ENCODE data around the gene TRPV6.

TRPV6 gene

DNA sequence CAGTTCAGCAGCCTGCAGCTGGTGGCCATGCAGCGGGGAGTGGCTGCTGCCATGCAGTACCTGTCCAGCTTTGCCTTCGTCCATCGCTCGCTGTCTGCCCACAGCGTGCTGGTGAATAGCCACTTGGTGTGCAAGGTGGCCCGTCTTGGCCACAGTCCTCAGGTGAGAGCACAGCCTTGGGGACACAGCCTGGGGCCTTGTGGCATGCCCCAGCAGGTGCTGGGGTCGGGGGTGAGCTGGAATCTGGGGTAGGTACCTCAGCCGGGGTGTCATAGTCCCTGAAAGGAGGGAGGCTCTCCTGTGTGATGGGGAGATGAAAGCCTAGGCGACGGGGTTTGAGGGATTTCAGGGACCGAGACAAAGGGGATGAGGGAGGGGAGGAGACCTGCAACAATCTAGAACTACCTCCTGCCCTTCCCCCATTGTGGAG lies 16.5 kb downstream of the TRPV6 start:
- DNase-seq (ENCODE audit: low read depth, low spot score): no peak

DNA sequence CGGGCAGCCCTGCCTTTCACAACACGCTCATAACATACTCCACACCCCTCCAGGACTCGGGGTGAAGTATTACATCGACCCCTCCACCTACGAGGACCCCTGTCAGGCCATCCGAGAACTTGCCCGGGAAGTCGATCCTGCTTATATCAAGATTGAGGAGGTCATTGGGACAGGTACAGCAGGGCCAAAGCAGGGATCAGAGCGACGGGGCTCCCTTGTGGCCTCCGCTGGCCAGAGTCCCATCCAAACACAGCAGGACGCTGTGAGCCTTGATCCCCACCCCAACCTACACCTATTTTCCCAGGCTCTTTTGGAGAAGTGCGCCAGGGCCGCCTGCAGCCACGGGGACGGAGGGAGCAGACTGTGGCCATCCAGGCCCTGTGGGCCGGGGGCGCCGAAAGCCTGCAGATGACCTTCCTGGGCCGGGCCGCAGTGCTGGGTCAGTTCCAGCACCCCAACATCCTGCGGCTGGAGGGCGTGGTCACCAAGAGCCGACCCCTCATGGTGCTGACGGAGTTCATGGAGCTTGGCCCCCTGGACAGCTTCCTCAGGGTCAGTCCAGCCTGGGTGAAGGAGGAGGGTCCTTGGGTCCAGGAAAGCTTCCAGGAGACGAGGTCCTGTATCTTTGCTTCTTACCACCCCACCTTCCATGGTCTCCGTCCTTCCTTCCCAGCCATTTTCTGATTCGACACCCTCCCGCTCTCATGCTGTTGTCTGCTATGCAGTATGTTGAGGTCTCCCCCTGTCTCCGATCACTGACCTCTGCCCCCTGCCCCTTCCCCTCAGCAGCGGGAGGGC lies 17.2 kb downstream of the TRPV6 start:
- DNase-seq (ENCODE audit: low read depth, low spot score): no peak

DNA sequence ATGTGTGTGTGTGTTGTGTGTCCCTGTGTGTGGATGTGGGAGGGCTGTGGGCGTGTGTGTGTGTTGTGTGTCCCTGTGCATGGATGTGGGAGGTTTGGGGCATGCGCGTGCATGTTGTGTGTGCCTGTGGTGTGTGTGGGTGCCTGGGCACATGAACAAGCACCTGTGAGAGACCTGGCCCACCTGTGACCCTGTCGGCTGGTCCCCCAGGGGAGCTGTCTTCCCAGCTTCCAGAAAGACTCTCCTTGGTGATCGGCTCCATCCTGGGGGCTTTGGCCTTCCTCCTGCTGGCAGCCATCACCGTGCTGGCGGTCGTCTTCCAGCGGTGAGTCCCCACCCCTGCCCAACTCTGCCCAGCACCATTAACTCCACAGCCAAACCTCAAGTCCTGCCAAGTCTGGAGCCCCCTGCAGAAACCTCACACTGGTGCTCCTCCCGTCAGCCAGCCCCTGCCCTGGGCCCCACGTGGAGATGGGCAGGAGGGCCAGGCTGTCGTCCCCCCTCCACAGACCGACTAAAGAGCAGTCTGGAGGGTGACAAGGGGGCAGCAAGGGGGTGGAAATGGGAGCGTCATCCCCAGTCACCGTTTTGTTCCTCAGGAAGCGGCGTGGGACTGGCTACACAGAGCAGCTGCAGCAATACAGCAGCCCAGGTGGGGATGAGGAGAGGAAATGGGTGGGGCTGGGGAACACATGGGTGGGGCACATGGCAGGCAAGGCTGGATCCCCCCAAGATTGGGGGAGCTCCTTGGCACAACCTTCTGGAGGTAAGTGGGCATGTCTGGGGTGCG lies 18.0 kb downstream of the TRPV6 start:
- no peak for DNase-seq (ENCODE audit: low read depth, low spot score)

DNA sequence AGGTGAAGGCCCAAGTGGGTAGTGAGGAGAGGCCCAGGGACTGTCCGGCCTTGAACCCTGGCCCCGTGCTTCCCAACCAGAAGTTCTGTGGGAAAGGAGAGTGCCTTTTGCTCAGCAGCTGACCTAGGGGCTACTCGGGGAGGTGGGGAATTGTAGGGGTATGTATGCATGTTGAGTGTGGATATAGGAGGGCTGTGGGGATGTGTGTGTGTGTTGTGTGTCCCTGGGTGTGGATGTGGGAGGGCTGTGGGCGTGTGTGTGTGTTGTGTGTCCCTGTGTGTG lies 18.5 kb downstream of the TRPV6 start:
- no peak for DNase-seq (ENCODE audit: low read depth, low spot score)

DNA sequence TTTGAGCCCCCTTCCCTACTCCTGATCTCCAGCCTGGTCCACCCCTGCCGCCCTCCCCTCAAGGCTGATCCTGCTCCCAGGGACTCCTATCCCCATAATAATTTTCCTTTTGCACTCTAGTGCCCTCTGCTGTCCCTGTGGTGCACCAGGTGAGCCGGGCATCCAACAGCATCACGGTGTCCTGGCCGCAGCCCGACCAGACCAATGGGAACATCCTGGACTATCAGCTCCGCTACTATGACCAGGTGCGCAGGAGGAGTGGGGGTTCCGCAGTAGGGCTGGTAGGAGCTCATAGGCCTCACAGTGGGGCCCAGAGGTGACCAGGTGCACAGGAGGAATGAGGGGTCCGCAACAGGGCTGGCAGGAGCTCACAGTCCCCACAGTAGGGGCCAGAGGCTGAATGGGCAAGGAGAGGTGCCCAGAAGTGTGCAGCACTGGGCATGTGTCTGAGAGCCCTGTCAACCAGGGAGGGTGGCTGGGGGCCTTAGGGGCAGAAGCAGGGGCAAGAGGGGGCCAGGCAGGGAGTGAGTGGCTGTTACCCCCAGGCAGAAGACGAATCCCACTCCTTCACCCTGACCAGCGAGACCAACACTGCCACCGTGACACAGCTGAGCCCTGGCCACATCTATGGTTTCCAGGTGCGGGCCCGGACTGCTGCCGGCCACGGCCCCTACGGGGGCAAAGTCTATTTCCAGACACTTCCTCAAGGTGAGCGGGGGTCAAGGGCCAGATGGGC lies 19.0 kb downstream of the TRPV6 start:
- no peak for DNase-seq (ENCODE audit: low read depth, low spot score)

DNA sequence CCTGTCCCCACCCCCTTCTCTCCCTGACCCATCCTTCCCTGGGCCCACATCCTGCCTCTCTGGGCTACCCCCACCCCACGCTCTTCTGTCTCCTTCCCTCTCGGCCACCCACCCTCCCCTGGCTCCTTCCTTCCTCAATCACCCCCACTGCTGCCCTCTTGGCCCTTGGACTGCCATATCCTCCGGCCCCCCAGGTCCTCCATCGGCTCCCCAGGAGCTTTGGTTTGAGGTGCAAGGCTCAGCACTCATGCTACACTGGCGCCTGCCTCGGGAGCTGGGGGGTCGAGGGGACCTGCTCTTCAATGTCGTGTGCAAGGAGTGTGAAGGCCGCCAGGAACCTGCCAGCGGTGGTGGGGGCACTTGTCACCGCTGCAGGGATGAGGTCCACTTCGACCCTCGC lies 19.8 kb downstream of the TRPV6 start:
- no peak for DNase-seq (ENCODE audit: low read depth, low spot score)

DNA sequence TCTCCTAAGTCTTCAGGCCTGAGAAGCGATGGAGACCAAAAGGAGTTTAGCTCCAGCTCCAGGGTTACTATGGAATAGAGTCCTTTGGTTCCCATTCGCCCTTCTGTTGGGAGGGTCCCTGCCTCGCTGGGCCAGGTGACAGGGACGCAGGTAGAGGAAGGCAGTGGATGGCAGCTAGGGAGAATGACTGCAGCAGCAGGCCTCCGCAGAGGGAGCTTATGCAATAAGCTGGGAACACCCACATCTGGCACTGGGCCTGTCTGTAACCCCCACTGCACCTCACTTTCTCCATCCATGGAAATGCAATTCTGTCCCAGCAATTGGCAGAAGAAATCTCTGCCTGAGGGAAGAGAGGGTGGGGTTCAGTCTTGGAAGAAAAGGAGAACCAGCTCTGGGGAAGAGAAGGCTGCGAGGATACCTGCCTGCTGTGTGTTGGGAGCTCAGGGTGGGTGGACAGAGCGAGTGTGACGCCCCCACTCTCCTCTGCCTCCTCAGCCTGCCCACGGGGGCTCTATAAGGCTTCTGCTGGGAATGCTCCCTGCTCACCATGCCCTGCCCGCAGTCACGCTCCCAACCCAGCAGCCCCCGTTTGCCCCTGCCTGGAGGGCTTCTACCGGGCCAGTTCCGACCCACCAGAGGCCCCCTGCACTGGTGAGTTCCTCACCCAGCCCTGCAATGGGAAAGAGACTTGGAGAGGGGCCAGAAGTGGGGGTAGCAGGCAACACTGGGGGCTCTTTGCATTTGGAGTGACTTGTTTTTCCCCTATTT lies 20.4 kb downstream of the TRPV6 start:
- no peak for DNase-seq (ENCODE audit: low read depth, low spot score)

DNA sequence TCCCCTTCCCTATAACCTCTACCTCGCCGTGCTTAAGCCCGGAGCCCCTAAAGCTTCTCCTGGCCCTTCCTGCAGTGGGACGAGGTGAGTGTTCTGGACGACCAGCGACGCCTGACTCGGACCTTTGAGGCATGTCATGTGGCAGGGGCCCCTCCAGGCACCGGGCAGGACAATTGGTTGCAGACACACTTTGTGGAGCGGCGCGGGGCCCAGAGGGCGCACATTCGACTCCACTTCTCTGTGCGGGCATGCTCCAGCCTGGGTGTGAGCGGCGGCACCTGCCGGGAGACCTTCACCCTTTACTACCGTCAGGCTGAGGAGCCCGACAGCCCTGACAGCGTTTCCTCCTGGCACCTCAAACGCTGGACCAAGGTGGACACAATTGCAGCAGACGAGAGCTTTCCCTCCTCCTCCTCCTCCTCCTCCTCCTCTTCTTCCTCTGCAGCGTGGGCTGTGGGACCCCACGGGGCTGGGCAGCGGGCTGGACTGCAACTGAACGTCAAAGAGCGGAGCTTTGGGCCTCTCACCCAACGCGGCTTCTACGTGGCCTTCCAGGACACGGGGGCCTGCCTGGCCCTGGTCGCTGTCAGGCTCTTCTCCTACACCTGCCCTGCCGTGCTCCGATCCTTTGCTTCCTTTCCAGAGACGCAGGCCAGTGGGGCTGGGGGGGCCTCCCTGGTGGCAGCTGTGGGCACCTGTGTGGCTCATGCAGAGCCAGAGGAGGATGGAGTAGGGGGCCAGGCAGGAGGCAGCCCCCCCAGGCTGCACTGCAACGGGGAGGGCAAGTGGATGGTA lies 21.5 kb downstream of the TRPV6 start:
- no peak for DNase-seq (ENCODE audit: low read depth, low spot score)

DNA sequence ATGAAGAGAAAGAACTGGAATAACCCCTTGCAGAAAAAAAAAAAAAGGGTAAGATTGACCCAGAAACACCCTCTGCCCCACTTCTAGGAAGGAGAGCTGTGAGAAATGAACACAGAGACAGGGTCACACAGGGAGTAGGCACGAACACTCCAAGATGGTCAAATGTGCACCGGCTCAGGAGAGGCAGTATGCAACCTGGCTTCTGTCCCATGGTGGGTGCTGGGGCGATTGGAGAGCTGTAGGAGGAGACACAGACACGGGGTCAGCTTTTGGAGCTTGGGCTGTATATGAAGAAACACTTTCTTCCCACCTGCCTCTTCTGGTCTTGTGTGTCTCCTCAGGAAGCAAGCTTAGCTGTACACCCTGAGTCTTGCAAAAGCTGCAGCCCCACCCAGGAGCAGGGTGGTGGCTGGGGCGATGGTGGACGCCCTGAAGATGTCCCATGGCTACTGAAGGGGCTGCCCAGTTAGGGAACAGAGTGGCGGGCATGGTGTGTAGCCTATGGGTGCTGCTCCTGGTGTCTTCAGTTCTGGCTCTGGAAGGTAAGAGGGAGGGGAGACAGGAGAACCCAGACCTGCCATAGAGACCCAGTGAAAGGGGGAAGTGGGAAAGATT lies 22.7 kb downstream of the TRPV6 start:
- DNase-seq (ENCODE audit: low read depth, low spot score): no peak

DNA sequence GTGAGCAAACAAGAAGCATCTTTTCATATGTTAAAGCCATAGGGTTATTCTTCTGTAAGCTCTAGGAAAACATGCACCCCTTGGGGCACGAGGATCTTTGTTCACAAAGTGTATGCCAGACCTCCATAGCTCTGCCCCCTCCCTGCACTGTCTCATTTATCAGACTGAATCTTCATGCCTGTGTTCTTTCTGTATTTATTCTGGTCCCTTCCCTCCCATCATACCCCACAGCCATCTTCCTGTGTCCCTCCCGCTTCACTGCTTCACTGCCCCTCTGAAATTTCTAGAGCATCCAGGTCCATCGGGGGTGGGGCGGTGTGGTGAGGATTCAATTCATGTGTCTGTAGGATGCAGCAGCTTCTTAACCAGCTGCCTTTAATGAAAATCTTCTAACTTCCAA lies 23.2 kb downstream of the TRPV6 start:
- no peak for DNase-seq (ENCODE audit: low read depth, low spot score)

DNA sequence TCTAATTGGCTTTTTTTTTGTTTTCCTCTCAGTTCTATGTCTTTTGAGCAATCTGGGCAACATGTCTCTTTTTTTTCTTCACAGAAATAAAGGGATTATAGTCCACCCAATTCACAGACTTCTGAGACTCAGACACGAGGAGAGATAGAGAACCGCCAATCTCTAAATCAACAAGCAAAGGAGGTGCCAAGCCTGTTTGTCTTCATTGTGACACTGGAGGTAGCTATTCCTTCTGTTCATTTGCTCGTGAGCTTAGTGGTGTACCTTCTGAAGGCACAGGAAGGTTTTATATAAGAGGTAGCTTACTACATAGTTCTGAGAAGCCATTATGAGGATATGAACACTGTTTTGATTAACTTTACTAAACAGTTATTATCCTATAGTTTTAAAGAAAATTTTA lies 24.6 kb downstream of the TRPV6 start:
- DNase-seq (ENCODE audit: low read depth, low spot score): no peak

DNA sequence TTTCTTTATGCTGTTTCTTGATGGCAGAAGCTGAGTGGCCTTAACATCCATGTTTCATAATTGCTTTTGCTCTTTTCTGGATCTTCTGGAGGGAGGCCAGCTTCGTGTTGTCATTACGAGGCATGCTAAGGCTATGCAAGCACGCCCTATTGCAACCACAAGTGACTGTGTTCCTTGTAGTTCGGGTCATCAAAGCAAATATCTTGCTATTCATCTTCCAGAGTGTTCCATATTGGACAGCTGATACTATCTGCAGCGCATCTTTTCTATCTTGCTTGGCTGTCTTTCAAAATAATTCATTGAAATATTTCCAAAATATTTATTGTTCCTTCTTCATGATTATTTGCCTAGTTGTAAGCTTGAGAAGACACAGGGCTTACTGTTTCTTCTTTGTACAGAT lies 25.7 kb downstream of the TRPV6 start:
- DNase-seq (ENCODE audit: low read depth, low spot score): no peak

DNA sequence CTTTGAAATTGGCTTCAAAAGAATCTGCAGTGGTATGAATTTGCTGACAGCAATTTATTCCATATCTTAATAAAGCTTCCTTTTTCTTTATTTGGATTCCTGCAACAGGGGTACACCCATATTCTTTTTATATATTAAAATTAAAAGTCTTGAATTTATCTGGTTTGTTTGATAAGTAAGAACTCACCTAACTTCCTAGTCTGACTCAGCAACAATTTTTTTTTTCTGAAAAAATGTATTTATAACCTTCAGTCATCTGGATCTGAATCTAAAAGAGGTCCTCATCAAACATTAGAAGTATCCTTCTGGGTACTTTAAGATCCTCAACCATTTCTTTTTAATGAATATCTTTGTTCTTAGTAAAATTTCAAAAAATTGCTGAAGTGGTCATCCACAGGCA lies 26.1 kb downstream of the TRPV6 start:
- no peak for DNase-seq (ENCODE audit: low read depth, low spot score)

DNA sequence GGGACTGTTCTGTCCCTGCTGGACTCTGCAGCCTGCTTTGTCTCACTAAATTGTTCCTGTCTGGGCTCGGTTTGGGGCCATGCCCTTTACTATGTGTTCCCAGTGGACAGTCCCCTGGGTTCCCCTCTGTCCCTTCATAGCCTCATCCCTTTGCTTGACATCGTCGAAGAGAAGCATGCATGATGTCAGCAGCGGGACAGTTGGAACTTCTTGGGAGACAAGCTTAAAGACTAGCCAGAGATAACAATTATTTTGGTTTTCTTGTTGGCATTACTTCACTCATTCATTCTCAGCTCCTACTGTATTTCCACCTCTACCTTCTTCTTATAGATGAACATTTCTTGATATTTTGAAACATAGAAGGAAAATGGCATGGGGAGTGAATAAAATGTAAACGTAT lies 27.9 kb downstream of the TRPV6 start:
- DNase-seq (ENCODE audit: low read depth, low spot score): no peak

DNA sequence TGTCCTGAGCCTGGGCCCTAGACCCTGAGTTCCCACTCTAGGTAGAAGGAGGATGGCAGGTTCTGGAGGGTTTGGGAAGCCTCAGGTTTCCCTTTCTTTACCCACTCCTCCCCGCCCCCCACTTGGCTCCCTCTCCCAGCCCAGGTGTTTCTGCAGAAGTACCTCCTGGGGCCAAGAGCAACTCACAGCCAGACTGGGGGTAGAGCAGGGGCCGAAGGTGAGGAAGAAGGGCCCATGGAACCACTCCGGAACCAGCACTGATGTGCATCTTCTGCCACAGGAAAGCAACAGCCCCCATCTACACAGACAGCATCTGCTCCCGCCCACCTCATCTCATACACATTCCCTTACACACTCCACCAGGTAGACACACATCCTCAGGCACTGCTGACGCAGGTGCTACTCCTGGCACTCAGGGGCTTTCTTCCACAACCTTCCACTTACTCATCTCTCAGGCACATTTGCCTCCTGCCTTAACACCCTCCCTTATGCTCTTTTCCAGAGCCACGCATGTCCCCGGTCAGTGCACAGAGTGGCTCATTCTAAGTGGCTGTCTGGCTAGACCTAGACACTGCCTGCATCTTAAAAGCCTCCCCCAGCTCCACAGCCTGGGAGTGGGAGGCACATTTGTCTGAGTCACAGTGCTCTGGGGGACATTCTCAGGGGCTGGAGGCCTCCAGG lies 28.8 kb downstream of the TRPV6 start:
- DNase-seq (ENCODE audit: low read depth, low spot score): no peak

DNA sequence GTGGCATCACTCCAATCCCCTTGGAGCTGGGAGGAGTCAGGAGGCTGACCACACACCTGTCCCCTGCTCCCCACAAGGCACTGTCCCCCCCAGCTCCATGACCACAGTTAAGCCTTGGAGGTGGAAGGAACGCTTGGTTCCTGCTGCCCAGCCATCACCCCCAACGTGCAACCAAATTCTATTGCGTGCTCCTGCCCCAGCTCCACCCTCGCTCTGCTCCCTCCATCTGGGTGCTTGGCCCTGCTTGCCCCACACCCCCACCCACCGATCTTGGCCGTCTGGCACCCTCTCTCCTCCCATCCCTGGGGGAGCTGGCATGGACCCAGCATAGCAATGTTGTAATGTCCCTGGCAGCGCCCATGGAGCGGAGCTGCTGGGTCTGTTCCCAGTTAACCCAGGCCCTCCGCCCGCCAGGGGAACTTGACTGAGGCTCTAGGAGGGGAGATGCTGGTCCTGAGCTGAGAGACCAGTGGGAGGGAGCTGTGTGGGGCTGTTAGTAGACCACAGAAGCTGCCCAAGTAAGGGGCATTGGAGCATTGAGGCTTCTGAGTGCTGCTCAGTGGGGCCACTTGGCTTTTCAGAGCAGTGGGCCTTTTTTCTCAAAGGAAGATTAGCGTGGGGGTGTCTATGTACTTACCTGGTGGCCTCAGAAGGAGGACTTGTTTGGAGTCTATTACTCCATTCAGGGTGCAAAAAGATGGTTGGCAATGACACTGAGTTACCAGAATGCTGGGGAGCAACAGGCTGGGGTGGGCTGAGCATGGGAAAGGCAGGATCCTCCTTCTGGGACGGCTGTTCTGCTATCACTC lies 29.6 kb downstream of the TRPV6 start:
- no peak for DNase-seq (ENCODE audit: low read depth, low spot score)

DNA sequence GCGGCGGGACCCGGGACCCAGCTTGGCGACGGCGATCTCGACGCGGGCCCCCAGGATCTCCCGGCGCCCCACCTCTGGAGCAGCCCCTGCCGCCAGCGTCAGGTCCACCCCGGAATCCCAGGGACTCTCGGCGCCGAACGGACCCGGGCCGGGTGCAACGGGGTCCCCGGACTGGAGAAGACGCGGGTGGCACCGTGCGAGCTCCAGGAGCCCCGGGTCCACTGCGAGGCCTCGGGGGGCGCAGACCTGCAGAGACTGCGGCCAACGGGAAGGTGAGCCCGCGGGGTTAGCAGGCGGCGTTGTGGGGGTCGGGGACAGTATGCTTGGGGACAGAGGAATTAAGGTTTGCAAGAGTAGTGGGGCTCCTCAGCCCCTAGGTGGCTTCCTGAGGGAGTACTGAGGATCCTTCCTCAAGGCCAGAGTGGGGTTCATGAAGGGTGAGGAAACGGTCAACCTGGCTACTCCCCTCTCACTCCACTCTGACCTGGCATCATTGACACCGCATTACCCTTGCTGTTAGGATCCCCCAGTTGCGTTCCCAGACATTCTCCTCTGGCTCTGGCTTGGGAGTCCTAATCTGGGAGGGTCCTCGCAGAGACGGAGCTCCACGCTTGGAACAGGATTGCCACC lies 30.3 kb downstream of the TRPV6 start:
- DNase-seq (ENCODE audit: low read depth, low spot score): no peak

DNA sequence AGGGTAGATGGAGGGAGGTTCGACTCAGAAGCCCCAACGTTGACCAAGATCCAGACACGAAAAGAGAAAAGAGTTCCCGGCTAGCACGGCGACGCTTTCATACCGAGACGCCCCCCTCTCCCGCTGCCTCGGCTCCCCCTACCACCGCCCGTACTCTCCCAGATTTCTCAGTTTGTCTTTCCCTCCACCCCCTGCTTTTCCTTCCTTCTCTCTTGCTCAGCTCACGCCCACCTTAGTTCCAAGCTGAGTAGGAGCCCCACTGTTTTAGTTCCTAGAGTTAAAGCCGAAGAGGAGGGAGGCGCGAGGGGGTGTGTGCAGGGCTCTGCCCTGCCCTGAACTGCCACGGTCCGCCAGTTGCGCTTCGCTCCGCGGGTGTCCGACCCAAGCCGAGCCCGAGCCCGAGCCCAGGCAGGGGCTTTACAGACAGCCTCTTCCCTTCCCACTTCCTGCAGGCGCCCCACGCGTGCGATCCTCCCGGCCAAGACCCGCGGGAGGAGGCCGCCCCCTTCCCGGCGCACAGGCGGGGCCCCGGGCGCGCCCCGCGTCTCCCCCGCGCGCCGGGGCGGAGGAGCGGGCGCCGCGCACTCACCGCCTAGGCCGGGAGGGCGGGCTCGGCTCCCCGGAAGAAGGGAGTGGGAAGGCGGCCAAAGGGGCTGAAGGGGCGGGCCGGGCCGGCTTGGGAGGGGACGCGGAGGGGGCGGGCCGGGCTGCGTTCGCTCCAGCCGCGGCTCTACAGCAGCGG lies 31.0 kb downstream of the TRPV6 start, which contains the start of gene EPHB6:
Gene EPHB6, plus strand, starts transcription at position 705 of the 742 bp plus-strand sequence. CDS start 8,152 bp downstream, outside the sequence.
- DNase-seq (ENCODE audit: low read depth, low spot score): no peak
